IMR-90 (cell line): Measurements from ENCODE around the gene GSTT4. TPM values are rescaled to one million over a fixed set of nuclear protein-coding genes. Genes with fewer than 3 reads are reported as not detected.
A peak's percentile ranks its signal among the peaks of the same experiment; 100 is the strongest.
"Not testable (repeated sequence)": the region's sequence is repeated elsewhere in the genome, so short reads cannot be mapped to it uniquely, and the experiment has no call there.

Experiments used
- ATAC-seq: fragments of 200-7000 bp; cut with Tn5 transposase; 2 replicates; pipeline ENCODE4 v1.9.1; 2020; ENCODE audit warnings: low read depth, mild to moderate bottlenecking, moderate library complexity
- BruUV-seq: library from RNA; stranded (reverse); fragments of 400-500 nt; replicated peaks from 2 replicates; lab custom pipeline; 2021; lab: Mats Ljungman, UMichigan
- CTCF ChIA-PET: fragments of 300-600 bp; formaldehyde crosslinking; extraction: SDS; loops from one replicate; lab custom pipeline; 2021; ENCODE audit warnings: antibody characterized with exemption; lab: Yijun Ruan, JAX
- POLR2A ChIA-PET: fragments of 300-600 bp; sonication (Branson Sonifier 250); formaldehyde crosslinking; loops from one replicate; lab custom pipeline; 2022; ENCODE audit warnings: antibody characterized with exemption; ENCODE audit not compliant: unreplicated experiment; lab: Charles Lee
- DNase-seq: peaks from one replicate; pipeline ENCODE4 v3.0.0; 2013
- H2AFZ ChIP-seq: replicated peaks from 2 replicates; pipeline ENCODE3; 2013; ENCODE audit warnings: low read length, mild to moderate bottlenecking; ENCODE audit not compliant: poor library complexity
- H2AK5ac ChIP-seq: 2 replicates; pipeline ENCODE4 v1.6.1; 2013; ENCODE audit warnings: low read depth, low read length, inconsistent platforms
- H2AK9ac ChIP-seq: replicated peaks from 2 replicates; pipeline ENCODE3; 2013; ENCODE audit warnings: mild to moderate bottlenecking, low read depth, low read length, moderate library complexity; ENCODE audit not compliant: poor library complexity
- H2BK120ac ChIP-seq: 2 replicates; pipeline ENCODE4 v1.6.1; 2013; ENCODE audit warnings: low read depth, low read length, inconsistent platforms
- H2BK15ac ChIP-seq: 3 replicates; pipeline ENCODE4 v1.6.1; 2013; ENCODE audit warnings: low read depth, low read length, inconsistent platforms
- H2BK20ac ChIP-seq: 2 replicates; pipeline ENCODE4 v1.6.1; 2013; ENCODE audit warnings: low read depth, mild to moderate bottlenecking, inconsistent platforms, low read length, moderate library complexity
- H2BK5ac ChIP-seq: 2 replicates; pipeline ENCODE4 v1.6.1; 2013; ENCODE audit warnings: mild to moderate bottlenecking, low read depth, low read length, inconsistent platforms; ENCODE audit not compliant: poor library complexity, severe bottlenecking
- H3K14ac ChIP-seq: replicated peaks from 2 replicates; pipeline ENCODE4 v1.6.1; 2013; ENCODE audit warnings: low read depth, low read length, inconsistent platforms
- H3K18ac ChIP-seq: 2 replicates; pipeline ENCODE4 v1.6.1; 2013; ENCODE audit warnings: low read depth, low read length, control low read depth
- H3K23ac ChIP-seq: 2 replicates; pipeline ENCODE4 v1.6.1; 2013; ENCODE audit warnings: low read depth, low read length, inconsistent platforms
- H3K27ac ChIP-seq: 2 replicates; pipeline ENCODE4 v1.5.1; 2013; ENCODE audit warnings: mild to moderate bottlenecking, control low read depth, low read length; ENCODE audit not compliant: insufficient read depth
- H3K27me3 ChIP-seq: 2 replicates; pipeline ENCODE4 v1.6.1; 2013; ENCODE audit warnings: low read length; ENCODE audit not compliant: control insufficient read depth, insufficient read depth
- H3K36me3 ChIP-seq: 2 replicates; pipeline ENCODE4 v1.6.1; 2013; ENCODE audit warnings: low read length, mixed read lengths; ENCODE audit not compliant: control insufficient read depth, insufficient read depth
- H3K4ac ChIP-seq: 2 replicates; pipeline ENCODE4 v1.6.1; 2013; ENCODE audit warnings: low read depth, low read length, inconsistent platforms
- H3K4me1 ChIP-seq: 2 replicates; pipeline ENCODE4 v1.6.1; 2013; ENCODE audit warnings: low read length, mixed read lengths; ENCODE audit not compliant: control insufficient read depth, insufficient read depth
- H3K4me2 ChIP-seq: 2 replicates; pipeline ENCODE4 v1.6.1; 2013; ENCODE audit warnings: low read depth, mild to moderate bottlenecking, control low read depth, low read length, moderate library complexity
- H3K4me3 ChIP-seq: 2 replicates; pipeline ENCODE4 v1.5.1; 2013; ENCODE audit warnings: low read depth, mild to moderate bottlenecking, control low read depth, low read length, moderate library complexity; ENCODE audit not compliant: insufficient read depth
- H3K56ac ChIP-seq: 2 replicates; pipeline ENCODE4 v1.6.1; 2013; ENCODE audit warnings: low read length, inconsistent platforms; ENCODE audit not compliant: insufficient read depth; ENCODE audit errors: extremely low read depth
- H3K79me1 ChIP-seq, 2 experiments: 2 replicates each; pipeline ENCODE4 v1.6.1; 2013; ENCODE audit warnings: low read length in 2 of 2, inconsistent platforms in 1 of 2, low read depth in 1 of 2
- H3K9ac ChIP-seq: 2 replicates; pipeline ENCODE4 v1.6.1; 2013; ENCODE audit warnings: low read depth, low read length, control low read depth
- H3K9me1 ChIP-seq: 2 replicates; pipeline ENCODE4 v1.6.1; 2013; ENCODE audit warnings: low read length, inconsistent platforms; ENCODE audit not compliant: insufficient read depth
- H3K9me3 ChIP-seq: 2 replicates; pipeline ENCODE4 v1.6.1; 2013; ENCODE audit warnings: low read length; ENCODE audit not compliant: control insufficient read depth, insufficient read depth
- H4K20me1 ChIP-seq: 2 replicates; pipeline ENCODE4 v1.6.1; 2013; ENCODE audit warnings: low read length, inconsistent platforms; ENCODE audit not compliant: insufficient read depth
- H4K5ac ChIP-seq: 2 replicates; pipeline ENCODE4 v1.6.1; 2013; ENCODE audit warnings: mild to moderate bottlenecking, low read depth, low read length, control low read depth
- H4K8ac ChIP-seq, 2 experiments: 2 replicates each; pipeline ENCODE4 v1.6.1; 2013; ENCODE audit warnings: low read depth in 2 of 2, low read length in 2 of 2, control low read depth in 1 of 2, inconsistent platforms in 1 of 2
- H4K91ac ChIP-seq: 2 replicates; pipeline ENCODE4 v1.6.1; 2013; ENCODE audit warnings: low read depth, low read length, inconsistent platforms; ENCODE audit not compliant: insufficient read depth
- CTCF ChIP-seq: conservative IDR thresholded peaks from 2 replicates; pipeline ENCODE4 v1.5.1; 2012; ENCODE audit warnings: mild to moderate bottlenecking, low read depth, low read length, improper control_type of control experiment
- MXI1 ChIP-seq: IDR thresholded peaks from 2 replicates; pipeline ENCODE4 v1.6.1; 2012; ENCODE audit warnings: low read depth, mild to moderate bottlenecking, low read length, moderate library complexity, borderline replicate concordance
- NFE2L2 ChIP-seq: fragments of 150-350 bp; IDR thresholded peaks from 2 replicates; pipeline ENCODE4 v1.6.1; 2016; ENCODE audit warnings: low read depth, mild to moderate bottlenecking, low read length
- RAD21 ChIP-seq: IDR thresholded peaks from 2 replicates; pipeline ENCODE4 v1.6.1; 2012; ENCODE audit warnings: low read length, improper control_type of control experiment
- SMC3 ChIP-seq: fragments of 150-350 bp; IDR thresholded peaks from 2 replicates; pipeline ENCODE4 v1.6.1; 2016; ENCODE audit warnings: low read depth, mild to moderate bottlenecking, antibody characterized with exemption, low read length, moderate library complexity
- WGBS, 2 experiments: methylation state at CpG; one replicate each; pipeline versions ENCODE4 v1.1.5 to v1.1.7; 2013; ENCODE audit warnings: missing lambda C conversion rate in 2 of 2; ENCODE audit not compliant: insufficient read length in 1 of 2; ENCODE audit errors: extremely low coverage in 2 of 2; 5-methylcytosine and 5-hydroxymethylcytosine counted together
- dilution Hi-C: fragments of 300-500 bp; cut with HindIII; formaldehyde crosslinking; loops from one replicate; pipeline ENCODE4 v1.14.3; 2018; ENCODE audit warnings: low sequenced_read_pairs; ENCODE audit not compliant: unreplicated experiment
- in situ Hi-C: fragments of 300-500 bp; cut with MboI; formaldehyde crosslinking; loops from 3 replicates; pipeline ENCODE4 v1.14.3; 2019; ENCODE audit warnings: low sequenced_read_pairs, inconsistent platforms, mixed read lengths
- intact Hi-C: fragments of 100-400 bp; cut with micrococcal nuclease; formaldehyde crosslinking; loops from 2 replicates; pipeline ENCODE4 v1.10.0; 2022
- polyA plus RNA-seq, 3 experiments: library from polyadenylated mRNA; depleted of rRNA; stranded (reverse); fragments of >200 nt; gene quantifications; 2 replicates each; pipeline ENCODE4 v1.2.3, GENCODE V29; 2012; ENCODE audit warnings: low replicate concordance in 1 of 3
- total RNA-seq: library from RNA; depleted of rRNA; stranded (reverse); fragments of >200 nt; gene quantifications from 2 replicates; pipeline ENCODE4 v1.2.3, GENCODE V29; 2012

The GSTT4 gene
- total and polyA plus RNA-seq, 2 of the 4 experiments (the other 2 are of a cell fraction) = not detected

- BruUV-seq = no TSS peak
- Histone ChIP-seq H2BK5ac (no peak overlapping the region), H3K27ac (no peak overlapping the region), H3K36me3 (no peaks in the 10 kb centered on the region), H3K23ac (no peak overlapping the region), H4K8ac (no peak overlapping the region), H3K4me2 (no peak overlapping the region), H2AFZ (no peak overlapping the region), H3K18ac (no peak overlapping the region), H2BK120ac (no peak overlapping the region), H3K14ac (no peak overlapping the region), H2BK15ac (no peak overlapping the region), H3K9ac (no peak overlapping the region), H3K27me3 (no peaks in the 10 kb centered on the region), H3K79me1 (no peaks in the 10 kb centered on the region), H3K4ac (no peak overlapping the region), H3K9me1 (no peaks in the 10 kb centered on the region), H3K4me3 (no peak overlapping the region), H2AK9ac (no peak overlapping the region), H4K20me1 (no peaks in the 10 kb centered on the region), H2BK20ac (no peak overlapping the region), H2AK5ac (no peak overlapping the region), H3K56ac (no peak overlapping the region), H4K5ac (no peak overlapping the region), H4K91ac (no peak overlapping the region), H3K4me1 (no peaks in the 10 kb centered on the region), H3K9me3 (no peaks in the 10 kb centered on the region)
- POLR2A ChIA-PET = interaction anchor here (0.6 kb wide), 1 partner anchor 1053 kb away, joined by 6 read pairs; no protein-coding TSS in a partner anchor
- DNase-seq = peak; percentile 38
- peak; percentile 55 for ATAC-seq
- intact Hi-C loops = loop anchor here (10.0 kb wide), 2 partner anchors 190 to 260 kb away; partner anchors contain the start of gene GGT5
- 18% methylated on average over 4 of the region's 6 CpGs; no CpG with 5 or more reads in 1 of the 2 experiments for WGBS, 2 experiments
- CTCF ChIA-PET = interaction anchor here (0.7 kb wide), 1 partner anchor 123 kb away, joined by 3 read pairs; no protein-coding TSS in a partner anchor
- dilution Hi-C loops = no loop called here
- in situ Hi-C loops = no loop called here
- TF ChIP-seq NFE2L2 (no peak), RAD21 (peak; percentile 86), MXI1 (peak; percentile 40; the same call in 1 of the 2 replicates), SMC3 (peak; percentile 65), CTCF (peak; percentile 77)
Observed at GRCh38 chr22:23984430-23984829, 20.8 kb downstream of the GSTT4 start.

GRCh38 chr22:23980567-23980966 is 24.7 kb downstream of the GSTT4 start:
- in situ Hi-C loops, H2BK20ac ChIP-seq, dilution Hi-C loops, H3K18ac ChIP-seq, H2AK5ac ChIP-seq, H3K14ac ChIP-seq, H3K4me3 ChIP-seq, ATAC-seq, H3K9ac ChIP-seq, DNase-seq, POLR2A ChIA-PET, H2BK120ac ChIP-seq, H3K9me3 ChIP-seq, H4K20me1 ChIP-seq, H3K56ac ChIP-seq, H2AK9ac ChIP-seq, H4K91ac ChIP-seq, H4K5ac ChIP-seq, H3K4me2 ChIP-seq, BruUV-seq, H2BK5ac ChIP-seq, H3K23ac ChIP-seq, H3K27ac ChIP-seq, H3K79me1 ChIP-seq, CTCF ChIA-PET, H2BK15ac ChIP-seq, H2AFZ ChIP-seq, H4K8ac ChIP-seq, H3K36me3 ChIP-seq, H3K27me3 ChIP-seq, H3K9me1 ChIP-seq, H3K4ac ChIP-seq, H3K4me1 ChIP-seq: not testable (repeated sequence)
- no CpG with 5 or more reads among the region's 7 CpGs for WGBS, 2 experiments
- intact Hi-C loops = loop anchor here (10.0 kb wide), 2 partner anchors 194 to 264 kb away; partner anchors contain the start of gene GGT5
